ENCODE results near the gene DNAJC27.
"Not testable (repeated sequence)": the region's sequence is repeated elsewhere in the genome, so short reads cannot be mapped to it uniquely, and the experiment has no call there.

The DNAJC27 gene

GRCh38 chr2:24971536-24972314, at the start of gene DNAJC27:
Gene DNAJC27 (minus strand): TSS chr2:24971955. CDS start chr2:24971904, 51 bp downstream.
- peak; percentile 92 to 95 for DNase-seq (ENCODE audit: low read depth in 1 of 2, low spot score in 1 of 2)

GRCh38 chr2:25018681-25019080, 46.9 kb upstream of the DNAJC27 start:
- DNase-seq (ENCODE audit: low read depth in 1 of 2, low spot score in 1 of 2) = no peak

- no peak for DNase-seq (ENCODE audit: low read depth in 1 of 2, low spot score in 1 of 2)
Measured at GRCh38 chr2:25014631-25015030, 42.9 kb upstream of the DNAJC27 start.

- DNase-seq (ENCODE audit: low read depth in 1 of 2, low spot score in 1 of 2) = not testable (repeated sequence)
Measured at GRCh38 chr2:25011342-25011741, 39.6 kb upstream of the DNAJC27 start.

- DNase-seq (ENCODE audit: low read depth in 1 of 2, low spot score in 1 of 2) = no peak
Measured at GRCh38 chr2:25009954-25010353, 38.2 kb upstream of the DNAJC27 start.

GRCh38 chr2:25002066-25002465, 30.3 kb upstream of the DNAJC27 start:
- DNase-seq (ENCODE audit: low read depth in 1 of 2, low spot score in 1 of 2) = no peak

GRCh38 chr2:25001325-25001637, 29.5 kb upstream of the DNAJC27 start:
- no peak for DNase-seq (ENCODE audit: low read depth in 1 of 2, low spot score in 1 of 2)

- DNase-seq (ENCODE audit: low read depth in 1 of 2, low spot score in 1 of 2) = no peak
Measured at GRCh38 chr2:25000503-25001324, 29.0 kb upstream of the DNAJC27 start.

GRCh38 chr2:25000036-25000435, 28.3 kb upstream of the DNAJC27 start:
- no peak for DNase-seq (ENCODE audit: low read depth in 1 of 2, low spot score in 1 of 2)

GRCh38 chr2:24999097-24999496, 27.3 kb upstream of the DNAJC27 start:
- DNase-seq (ENCODE audit: low read depth in 1 of 2, low spot score in 1 of 2) = not testable (repeated sequence)

GRCh38 chr2:24994146-24994724, 22.5 kb upstream of the DNAJC27 start:
- no peak for DNase-seq (ENCODE audit: low read depth in 1 of 2, low spot score in 1 of 2)

GRCh38 chr2:24993406-24994145, 21.8 kb upstream of the DNAJC27 start:
- no peak for DNase-seq (ENCODE audit: low read depth in 1 of 2, low spot score in 1 of 2)

- no peak for DNase-seq (ENCODE audit: low read depth in 1 of 2, low spot score in 1 of 2)
Measured at GRCh38 chr2:24986372-24986771, 14.6 kb upstream of the DNAJC27 start.

GRCh38 chr2:24985511-24985910, 13.8 kb upstream of the DNAJC27 start:
- no peak for DNase-seq (ENCODE audit: low read depth in 1 of 2, low spot score in 1 of 2)

- no peak for DNase-seq (ENCODE audit: low read depth in 1 of 2, low spot score in 1 of 2)
Measured at GRCh38 chr2:24984912-24985311, 13.2 kb upstream of the DNAJC27 start.

GRCh38 chr2:24981411-24982136, 9.8 kb upstream of the DNAJC27 start:
- no peak for DNase-seq (ENCODE audit: low read depth in 1 of 2, low spot score in 1 of 2)

GRCh38 chr2:24978661-24979060, 6.9 kb upstream of the DNAJC27 start:
- DNase-seq (ENCODE audit: low read depth in 1 of 2, low spot score in 1 of 2) = no peak

GRCh38 chr2:24977631-24978030, 5.9 kb upstream of the DNAJC27 start:
- no peak for DNase-seq (ENCODE audit: low read depth in 1 of 2, low spot score in 1 of 2)

GRCh38 chr2:24973812-24974211, 2.1 kb upstream of the DNAJC27 start:
- DNase-seq (ENCODE audit: low read depth in 1 of 2, low spot score in 1 of 2) = no peak

- peak in 1 of 2 donors; percentile 3 for DNase-seq (ENCODE audit: low read depth in 1 of 2, low spot score in 1 of 2)
Measured at GRCh38 chr2:24972315-24972961, 683 bp upstream of the DNAJC27 start.

GRCh38 chr2:24971286-24971535, 544 bp downstream of the DNAJC27 start:
- DNase-seq (ENCODE audit: low read depth in 1 of 2, low spot score in 1 of 2) = no peak

Data from stimulated activated CD4-positive, alpha-beta T cell treated with anti-CD3 and anti-CD28 coated beads, Interleukin-15, amount 100 ng/mL, for 1 hour (primary cell).